ENCODE data around the gene ZHX3.
A peak's percentile ranks its signal among the peaks of the same experiment; 100 is the strongest.

ZHX3 gene

GRCh38 chr20:41234041-41234440 is 83.5 kb downstream of the ZHX3 start:
- TF ChIP-seq, protein P1, sequence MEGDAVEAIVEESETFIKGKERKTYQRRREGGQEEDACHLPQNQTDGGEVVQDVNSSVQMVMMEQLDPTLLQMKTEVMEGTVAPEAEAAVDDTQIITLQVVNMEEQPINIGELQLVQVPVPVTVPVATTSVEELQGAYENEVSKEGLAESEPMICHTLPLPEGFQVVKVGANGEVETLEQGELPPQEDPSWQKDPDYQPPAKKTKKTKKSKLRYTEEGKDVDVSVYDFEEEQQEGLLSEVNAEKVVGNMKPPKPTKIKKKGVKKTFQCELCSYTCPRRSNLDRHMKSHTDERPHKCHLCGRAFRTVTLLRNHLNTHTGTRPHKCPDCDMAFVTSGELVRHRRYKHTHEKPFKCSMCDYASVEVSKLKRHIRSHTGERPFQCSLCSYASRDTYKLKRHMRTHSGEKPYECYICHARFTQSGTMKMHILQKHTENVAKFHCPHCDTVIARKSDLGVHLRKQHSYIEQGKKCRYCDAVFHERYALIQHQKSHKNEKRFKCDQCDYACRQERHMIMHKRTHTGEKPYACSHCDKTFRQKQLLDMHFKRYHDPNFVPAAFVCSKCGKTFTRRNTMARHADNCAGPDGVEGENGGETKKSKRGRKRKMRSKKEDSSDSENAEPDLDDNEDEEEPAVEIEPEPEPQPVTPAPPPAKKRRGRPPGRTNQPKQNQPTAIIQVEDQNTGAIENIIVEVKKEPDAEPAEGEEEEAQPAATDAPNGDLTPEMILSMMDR (conservative IDR thresholded peaks at IDR 0.05; ENCODE audit: low read length), result no peak
- no peak for TF ChIP-seq EZH2phosphoT487 (IDR thresholded peaks at IDR 0.05; ENCODE audit: borderline replicate concordance)
- no peaks in the 10 kb centered on the region for H3K79me2 ChIP-seq (ENCODE audit: insufficient read depth, low read length)
- no peaks in the 10 kb centered on the region for H3K36me3 ChIP-seq (ENCODE audit: insufficient read depth, low read length)

GRCh38 chr20:41232973-41233926 is 84.3 kb downstream of the ZHX3 start:
- no peaks in the 10 kb centered on the region for H3K36me3 ChIP-seq (ENCODE audit: insufficient read depth, low read length)
- no peak overlapping the region for H3K4me2 ChIP-seq (ENCODE audit: low read depth, low read length, poor library complexity, severe bottlenecking)
- no peak overlapping the region for H2AFZ ChIP-seq (ENCODE audit: low read length)

More at GRCh38 chr20:41234041-41234440, 83.5 kb downstream of the ZHX3 start:
- no peaks in the 10 kb centered on the region for H3K9me2 ChIP-seq (replicated peaks; ENCODE audit: low read depth, low read length)
- no peaks in the 10 kb centered on the region; the same call in 1 of the 2 replicates for H3F3A ChIP-seq (ENCODE audit: low read depth)
- H3K4me1 ChIP-seq (ENCODE audit: insufficient read depth, low read length, poor library complexity, severe bottlenecking), result peaks cover 42% of the 10 kb centered on the region
- H3K27me3 ChIP-seq (ENCODE audit: insufficient read depth, low read length, poor library complexity, severe bottlenecking), result no peaks in the 10 kb centered on the region
- no peak overlapping the region for H3K4me3 ChIP-seq (ENCODE audit: low read length, poor library complexity, severe bottlenecking)
- no peak overlapping the region for H3K4me2 ChIP-seq (ENCODE audit: low read depth, low read length, poor library complexity, severe bottlenecking)
- H4K20me1 ChIP-seq (ENCODE audit: insufficient read depth, low read length, poor library complexity, severe bottlenecking), result no peaks in the 10 kb centered on the region
- H3K9ac ChIP-seq (ENCODE audit: low read depth, low read length, poor library complexity, severe bottlenecking), result no peak overlapping the region
- no peaks in the 10 kb centered on the region for H3K9me3 ChIP-seq (ENCODE audit: insufficient read depth, low read depth, low read length)
- no peak overlapping the region for H2AFZ ChIP-seq (ENCODE audit: low read length)

DNA sequence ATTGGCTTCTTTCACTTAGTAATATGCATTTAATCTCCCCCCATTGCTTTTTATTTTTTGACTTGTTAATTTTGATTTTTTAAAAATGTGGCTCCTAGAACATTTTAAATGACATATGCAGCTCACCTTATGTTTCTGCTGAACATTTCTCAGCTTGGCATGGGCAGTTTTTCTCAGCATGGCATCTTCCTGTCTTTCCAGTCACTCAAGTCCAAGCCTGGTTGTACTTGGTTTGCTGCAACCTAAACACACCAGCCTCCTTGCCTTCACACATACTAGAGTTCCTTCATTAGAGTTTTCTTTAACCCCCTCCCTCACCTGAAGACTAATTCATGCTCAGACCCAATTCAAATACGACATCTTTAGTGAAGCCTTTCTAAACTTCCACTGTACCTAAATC is 86.4 kb downstream of the ZHX3 start:
- Histone ChIP-seq H4K20me1 (ENCODE audit: insufficient read depth, low read length, poor library complexity, severe bottlenecking) (no peaks in the 10 kb centered on the region), H3K79me2 (ENCODE audit: insufficient read depth, low read length) (no peaks in the 10 kb centered on the region), H3K4me2 (ENCODE audit: low read depth, low read length, poor library complexity, severe bottlenecking) (peak overlapping the region; percentile 70), H3K9me2 (replicated peaks; ENCODE audit: low read depth, low read length) (no peaks in the 10 kb centered on the region), H3K9me3 (ENCODE audit: insufficient read depth, low read depth, low read length) (no peaks in the 10 kb centered on the region), H3K27me3 (ENCODE audit: insufficient read depth, low read length, poor library complexity, severe bottlenecking) (no peaks in the 10 kb centered on the region), H3K4me1 (ENCODE audit: insufficient read depth, low read length, poor library complexity, severe bottlenecking) (peaks cover 67% of the 10 kb centered on the region), H3F3A (ENCODE audit: low read depth) (no peaks in the 10 kb centered on the region), H3K9ac (ENCODE audit: low read depth, low read length, poor library complexity, severe bottlenecking) (no peak overlapping the region), H3K4me3 (ENCODE audit: low read length, poor library complexity, severe bottlenecking) (no peak overlapping the region), H2AFZ (ENCODE audit: low read length) (no peak overlapping the region), H3K36me3 (ENCODE audit: insufficient read depth, low read length) (no peaks in the 10 kb centered on the region)
- TF ChIP-seq, protein P1 (conservative IDR thresholded peaks at IDR 0.05; ENCODE audit: low read length), result no peak
- TF ChIP-seq EZH2phosphoT487 (IDR thresholded peaks at IDR 0.05; ENCODE audit: borderline replicate concordance), result no peak

More at GRCh38 chr20:41232973-41233926, 84.3 kb downstream of the ZHX3 start:
- Histone ChIP-seq H3K4me1 (ENCODE audit: insufficient read depth, low read length, poor library complexity, severe bottlenecking) (peaks cover 50% of the 10 kb centered on the region), H4K20me1 (ENCODE audit: insufficient read depth, low read length, poor library complexity, severe bottlenecking) (no peaks in the 10 kb centered on the region), H3F3A (ENCODE audit: low read depth) (no peaks in the 10 kb centered on the region; the same call in 1 of the 2 replicates), H3K27me3 (ENCODE audit: insufficient read depth, low read length, poor library complexity, severe bottlenecking) (no peaks in the 10 kb centered on the region), H3K9me3 (ENCODE audit: insufficient read depth, low read depth, low read length) (no peaks in the 10 kb centered on the region), H3K4me3 (ENCODE audit: low read length, poor library complexity, severe bottlenecking) (no peak overlapping the region), H3K79me2 (ENCODE audit: insufficient read depth, low read length) (no peaks in the 10 kb centered on the region), H3K9me2 (replicated peaks; ENCODE audit: low read depth, low read length) (no peaks in the 10 kb centered on the region), H3K9ac (ENCODE audit: low read depth, low read length, poor library complexity, severe bottlenecking) (no peak overlapping the region)
- TF ChIP-seq, protein P1 (conservative IDR thresholded peaks at IDR 0.05; ENCODE audit: low read length), result no peak
- TF ChIP-seq EZH2phosphoT487 (IDR thresholded peaks at IDR 0.05; ENCODE audit: borderline replicate concordance), result no peak
